Measurements from ENCODE around the gene OR10G2. TPM values are rescaled to one million over a fixed set of nuclear protein-coding genes. Genes with fewer than 3 reads are reported as not detected.
"Not testable (repeated sequence)": the region's sequence is repeated elsewhere in the genome, so short reads cannot be mapped to it uniquely, and the experiment has no call there.

The OR10G2 gene
- total RNA-seq, 2 experiments from 2014 or later = not detected

DNA sequence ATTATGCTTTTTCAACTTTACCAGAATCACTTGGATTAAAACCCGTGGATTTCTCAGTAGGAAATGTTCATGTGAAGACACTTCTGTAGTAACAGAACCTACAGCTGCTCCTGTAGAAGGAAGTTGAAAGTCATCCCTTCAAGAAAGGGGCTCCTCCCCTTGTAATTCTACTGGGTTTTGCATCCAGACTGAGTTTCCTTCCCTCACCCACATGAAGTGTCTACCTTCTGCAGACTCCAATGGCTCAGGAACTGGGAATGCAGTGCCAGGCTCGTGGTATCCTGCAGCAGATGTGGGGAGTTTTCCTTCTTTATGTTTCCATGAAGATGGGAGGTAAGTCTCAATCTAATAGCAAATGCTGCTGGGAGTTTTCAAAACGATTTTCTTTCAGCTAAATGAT is 7.9 kb upstream of the OR10G2 start:
- DNase-seq (ENCODE audit: low spot score) = no peak
- no peaks in the 10 kb centered on the region for H3K36me3 ChIP-seq (ENCODE audit: insufficient read depth, low read length)
- H3K9me3 ChIP-seq (ENCODE audit: low read length) = no peaks in the 10 kb centered on the region
- CTCF ChIA-PET (ENCODE audit: unreplicated experiment) = no interaction called here
- intact Hi-C loops (cut with micrococcal nuclease; ENCODE audit: unreplicated experiment) = no loop called here
- TF ChIP-seq EZH2phosphoT487 (IDR thresholded peaks at IDR 0.05; ENCODE audit: borderline replicate concordance, low read depth, low read length) = no peak
- TF ChIP-seq, protein P1, sequence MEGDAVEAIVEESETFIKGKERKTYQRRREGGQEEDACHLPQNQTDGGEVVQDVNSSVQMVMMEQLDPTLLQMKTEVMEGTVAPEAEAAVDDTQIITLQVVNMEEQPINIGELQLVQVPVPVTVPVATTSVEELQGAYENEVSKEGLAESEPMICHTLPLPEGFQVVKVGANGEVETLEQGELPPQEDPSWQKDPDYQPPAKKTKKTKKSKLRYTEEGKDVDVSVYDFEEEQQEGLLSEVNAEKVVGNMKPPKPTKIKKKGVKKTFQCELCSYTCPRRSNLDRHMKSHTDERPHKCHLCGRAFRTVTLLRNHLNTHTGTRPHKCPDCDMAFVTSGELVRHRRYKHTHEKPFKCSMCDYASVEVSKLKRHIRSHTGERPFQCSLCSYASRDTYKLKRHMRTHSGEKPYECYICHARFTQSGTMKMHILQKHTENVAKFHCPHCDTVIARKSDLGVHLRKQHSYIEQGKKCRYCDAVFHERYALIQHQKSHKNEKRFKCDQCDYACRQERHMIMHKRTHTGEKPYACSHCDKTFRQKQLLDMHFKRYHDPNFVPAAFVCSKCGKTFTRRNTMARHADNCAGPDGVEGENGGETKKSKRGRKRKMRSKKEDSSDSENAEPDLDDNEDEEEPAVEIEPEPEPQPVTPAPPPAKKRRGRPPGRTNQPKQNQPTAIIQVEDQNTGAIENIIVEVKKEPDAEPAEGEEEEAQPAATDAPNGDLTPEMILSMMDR (conservative IDR thresholded peaks at IDR 0.05; ENCODE audit: low read length) = no peak
- H4K20me1 ChIP-seq (ENCODE audit: insufficient read depth, low read length) = no peaks in the 10 kb centered on the region
- H2AFZ ChIP-seq (ENCODE audit: low read length) = no peak overlapping the region
- no peak overlapping the region for H3K4me2 ChIP-seq (ENCODE audit: low read length)
- POLR2A ChIA-PET = interaction anchor here (0.5 to 1.5 kb wide), 3 partner anchors 10 to 94 kb away, joined by 3 to 5 read pairs (median 4); no protein-coding TSS in a partner anchor
- H3K9me2 ChIP-seq (ENCODE audit: insufficient read depth, low read length) = no peaks in the 10 kb centered on the region
- H3K79me2 ChIP-seq (ENCODE audit: insufficient read depth, low read depth, low read length) = no peaks in the 10 kb centered on the region
- no TSS peak for BruUV-seq (replicated peaks)
- H3K27ac ChIP-seq (ENCODE audit: low read depth, low read length, poor library complexity, severe bottlenecking) = no peak overlapping the region
- no peak overlapping the region for H3K4me3 ChIP-seq (ENCODE audit: low read depth, low read length, poor library complexity, severe bottlenecking)
- no peaks in the 10 kb centered on the region for H3K4me1 ChIP-seq (ENCODE audit: insufficient read depth, low read length, poor library complexity, severe bottlenecking)

GRCh38 chr14:21631084-21631483 is 3.7 kb downstream of the OR10G2 start:
- intact Hi-C loops (cut with micrococcal nuclease; ENCODE audit: unreplicated experiment) = no loop called here
- Histone ChIP-seq H3K4me2 (ENCODE audit: low read length) (no peak overlapping the region), H3K79me2 (ENCODE audit: insufficient read depth, low read depth, low read length) (no peaks in the 10 kb centered on the region), H3K4me3 (ENCODE audit: low read depth, low read length, poor library complexity, severe bottlenecking) (no peak overlapping the region), H3K9me3 (ENCODE audit: low read length) (no peaks in the 10 kb centered on the region), H3K9me2 (ENCODE audit: insufficient read depth, low read length) (no peaks in the 10 kb centered on the region), H3K27ac (ENCODE audit: low read depth, low read length, poor library complexity, severe bottlenecking) (no peak overlapping the region), H3K4me1 (ENCODE audit: insufficient read depth, low read length, poor library complexity, severe bottlenecking) (no peaks in the 10 kb centered on the region), H4K20me1 (ENCODE audit: insufficient read depth, low read length) (no peaks in the 10 kb centered on the region), H3K36me3 (ENCODE audit: insufficient read depth, low read length) (no peaks in the 10 kb centered on the region), H2AFZ (ENCODE audit: low read length) (no peak overlapping the region)
- TF ChIP-seq, protein P1 (conservative IDR thresholded peaks at IDR 0.05; ENCODE audit: low read length) = no peak
- TF ChIP-seq EZH2phosphoT487 (IDR thresholded peaks at IDR 0.05; ENCODE audit: borderline replicate concordance, low read depth, low read length) = no peak
- DNase-seq (ENCODE audit: low spot score) = no peak
- CTCF ChIA-PET (ENCODE audit: unreplicated experiment) = no interaction called here
- POLR2A ChIA-PET = interaction anchor here (0.6 to 1.0 kb wide), 2 partner anchors 21 to 62 kb away, joined by 3 read pairs; no protein-coding TSS in a partner anchor
- BruUV-seq (replicated peaks) = no TSS peak

- CTCF ChIA-PET (ENCODE audit: unreplicated experiment); H3K79me2 ChIP-seq (ENCODE audit: insufficient read depth, low read depth, low read length); H3K9me2 ChIP-seq (ENCODE audit: insufficient read depth, low read length); BruUV-seq (replicated peaks); H3K36me3 ChIP-seq (ENCODE audit: insufficient read depth, low read length); H3K4me3 ChIP-seq (ENCODE audit: low read depth, low read length, poor library complexity, severe bottlenecking); H3K4me1 ChIP-seq (ENCODE audit: insufficient read depth, low read length, poor library complexity, severe bottlenecking); H2AFZ ChIP-seq (ENCODE audit: low read length); H4K20me1 ChIP-seq (ENCODE audit: insufficient read depth, low read length); H3K9me3 ChIP-seq (ENCODE audit: low read length); DNase-seq (ENCODE audit: low spot score); intact Hi-C loops (cut with micrococcal nuclease; ENCODE audit: unreplicated experiment); H3K4me2 ChIP-seq (ENCODE audit: low read length); H3K27ac ChIP-seq (ENCODE audit: low read depth, low read length, poor library complexity, severe bottlenecking): not testable (repeated sequence)
- POLR2A ChIA-PET = interaction anchor here (1.0 kb wide), 1 partner anchor 20 kb away, joined by 3 read pairs; no protein-coding TSS in a partner anchor
Measured at GRCh38 chr14:21630503-21630902, 4.2 kb downstream of the OR10G2 start.
